GM12891 (cell line): Measurements from ENCODE around the gene POMP.

ENCODE experiments used
- POLR2A ChIP-seq: IDR thresholded peaks from 2 replicates; pipeline ENCODE4 v1.6.1; 2011; ENCODE audit warnings: low read depth, low read length, control low read depth
- POLR2AphosphoS5 ChIP-seq: IDR thresholded peaks from 2 replicates; pipeline ENCODE4 v1.6.1; 2011; ENCODE audit warnings: low read depth, low read length, control low read depth
- POU2F2 ChIP-seq: IDR thresholded peaks from 2 replicates; pipeline ENCODE4 v1.6.1; 2011; ENCODE audit warnings: low read depth, mild to moderate bottlenecking, control low read depth, low read length, moderate library complexity
- TAF1 ChIP-seq: IDR thresholded peaks from 2 replicates; pipeline ENCODE4 v1.6.1; 2011; ENCODE audit warnings: low read depth, low read length, control low read depth

- TF ChIP-seq POLR2AphosphoS5 (no peak), POLR2A (no peak), TAF1 (no peak), POU2F2 (no peak)
These were observed 32.7 kb upstream of the POMP start for GRCh38 chr13:28626266-28626665.
